ENCODE measurements around the gene SLC37A1. TPM values are rescaled to one million over a fixed set of nuclear protein-coding genes. Genes with fewer than 3 reads are reported as not detected.

SLC37A1 gene
- total and polyA plus RNA-seq, 4 donors = 2.0 to 7.2 (median 4.3) TPM

DNA sequence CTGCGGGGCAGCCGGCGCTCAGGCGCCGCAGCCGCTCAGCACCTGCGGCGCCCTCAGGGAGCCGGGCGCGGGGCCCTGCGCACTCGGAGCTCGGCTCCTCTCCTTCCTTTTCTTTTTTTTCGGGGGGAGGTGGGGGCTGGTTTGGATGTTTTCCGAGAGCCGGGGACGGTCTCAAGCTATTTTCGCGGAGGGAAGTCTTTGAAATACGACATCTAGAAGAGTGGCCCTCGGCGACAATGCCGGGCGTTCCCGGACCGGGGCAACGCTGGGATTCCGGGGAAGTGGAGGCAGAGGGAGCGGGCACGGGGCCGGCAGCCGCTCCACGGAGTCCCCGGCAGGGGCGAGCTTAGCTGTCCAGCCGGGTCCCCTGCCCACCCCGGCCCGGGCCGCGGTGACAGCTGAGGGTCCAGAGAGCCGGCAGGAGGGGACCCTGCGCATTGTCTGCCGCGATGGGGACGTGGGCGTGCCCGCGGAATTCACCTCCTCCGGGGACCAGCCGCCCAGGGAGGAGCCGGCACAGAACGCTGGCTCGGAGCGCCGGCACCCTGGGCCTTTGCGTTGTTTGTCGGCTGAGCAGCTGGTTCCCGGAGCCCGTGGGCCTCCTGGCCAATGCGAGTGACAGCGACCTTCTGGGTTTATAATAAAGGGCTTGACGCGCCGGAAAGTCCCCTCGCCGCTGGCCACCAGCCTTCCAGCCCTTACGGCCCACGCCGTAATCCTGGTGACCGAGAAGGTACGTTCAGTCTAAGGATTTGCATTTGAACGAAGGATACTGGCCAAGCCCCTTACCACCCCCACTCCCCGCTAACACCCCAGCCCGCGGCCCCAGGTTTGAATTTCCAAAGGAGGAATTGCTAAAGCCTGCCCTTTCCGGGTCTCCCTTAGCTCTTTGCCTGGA lies 582 bp downstream of the SLC37A1 start:
- H3K27ac ChIP-seq (ENCODE audit: low read depth in 1 of 2, low read length in 2 of 2) = peak overlapping the region; percentile 67 to 73
- H3K9ac ChIP-seq (ENCODE audit: low read depth in 1 of 2, low read length in 2 of 2) = peak overlapping the region; percentile 46 to 75
- TF ChIP-seq GABPA (IDR thresholded peaks at IDR 0.05 in 1 of 2, conservative IDR thresholded peaks at IDR 0.05 in 1 of 2) = no peak
- TF ChIP-seq HNF4G (IDR thresholded peaks at IDR 0.05) = no peak
- TF ChIP-seq FOXA1 (IDR thresholded peaks at IDR 0.05) = no peak
- no peak for TF ChIP-seq EGR1 (IDR thresholded peaks at IDR 0.05; ENCODE audit: low read depth in 2 of 2)
- no peak for TF ChIP-seq RXRA (IDR thresholded peaks at IDR 0.05)
- TF ChIP-seq NR2F2 (IDR thresholded peaks at IDR 0.05) = no peak
- TF ChIP-seq RAD21 (IDR thresholded peaks at IDR 0.05) = no peak
- TF ChIP-seq, protein P1, sequence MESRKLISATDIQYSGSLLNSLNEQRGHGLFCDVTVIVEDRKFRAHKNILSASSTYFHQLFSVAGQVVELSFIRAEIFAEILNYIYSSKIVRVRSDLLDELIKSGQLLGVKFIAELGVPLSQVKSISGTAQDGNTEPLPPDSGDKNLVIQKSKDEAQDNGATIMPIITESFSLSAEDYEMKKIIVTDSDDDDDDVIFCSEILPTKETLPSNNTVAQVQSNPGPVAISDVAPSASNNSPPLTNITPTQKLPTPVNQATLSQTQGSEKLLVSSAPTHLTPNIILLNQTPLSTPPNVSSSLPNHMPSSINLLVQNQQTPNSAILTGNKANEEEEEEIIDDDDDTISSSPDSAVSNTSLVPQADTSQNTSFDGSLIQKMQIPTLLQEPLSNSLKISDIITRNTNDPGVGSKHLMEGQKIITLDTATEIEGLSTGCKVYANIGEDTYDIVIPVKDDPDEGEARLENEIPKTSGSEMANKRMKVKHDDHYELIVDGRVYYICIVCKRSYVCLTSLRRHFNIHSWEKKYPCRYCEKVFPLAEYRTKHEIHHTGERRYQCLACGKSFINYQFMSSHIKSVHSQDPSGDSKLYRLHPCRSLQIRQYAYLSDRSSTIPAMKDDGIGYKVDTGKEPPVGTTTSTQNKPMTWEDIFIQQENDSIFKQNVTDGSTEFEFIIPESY (IDR thresholded peaks at IDR 0.05) = no peak
- TF ChIP-seq, protein P2, sequence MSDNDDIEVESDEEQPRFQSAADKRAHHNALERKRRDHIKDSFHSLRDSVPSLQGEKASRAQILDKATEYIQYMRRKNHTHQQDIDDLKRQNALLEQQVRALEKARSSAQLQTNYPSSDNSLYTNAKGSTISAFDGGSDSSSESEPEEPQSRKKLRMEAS (IDR thresholded peaks at IDR 0.05) = no peak
- TF ChIP-seq JUND (IDR thresholded peaks at IDR 0.05) = no peak
- TF ChIP-seq, protein P3, sequence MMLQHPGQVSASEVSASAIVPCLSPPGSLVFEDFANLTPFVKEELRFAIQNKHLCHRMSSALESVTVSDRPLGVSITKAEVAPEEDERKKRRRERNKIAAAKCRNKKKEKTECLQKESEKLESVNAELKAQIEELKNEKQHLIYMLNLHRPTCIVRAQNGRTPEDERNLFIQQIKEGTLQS (IDR thresholded peaks at IDR 0.05) = no peak
- TF ChIP-seq TAF1 (conservative IDR thresholded peaks at IDR 0.05) = no peak
- no peak for TF ChIP-seq YY1 (IDR thresholded peaks at IDR 0.05)
- TF ChIP-seq, protein P4, sequence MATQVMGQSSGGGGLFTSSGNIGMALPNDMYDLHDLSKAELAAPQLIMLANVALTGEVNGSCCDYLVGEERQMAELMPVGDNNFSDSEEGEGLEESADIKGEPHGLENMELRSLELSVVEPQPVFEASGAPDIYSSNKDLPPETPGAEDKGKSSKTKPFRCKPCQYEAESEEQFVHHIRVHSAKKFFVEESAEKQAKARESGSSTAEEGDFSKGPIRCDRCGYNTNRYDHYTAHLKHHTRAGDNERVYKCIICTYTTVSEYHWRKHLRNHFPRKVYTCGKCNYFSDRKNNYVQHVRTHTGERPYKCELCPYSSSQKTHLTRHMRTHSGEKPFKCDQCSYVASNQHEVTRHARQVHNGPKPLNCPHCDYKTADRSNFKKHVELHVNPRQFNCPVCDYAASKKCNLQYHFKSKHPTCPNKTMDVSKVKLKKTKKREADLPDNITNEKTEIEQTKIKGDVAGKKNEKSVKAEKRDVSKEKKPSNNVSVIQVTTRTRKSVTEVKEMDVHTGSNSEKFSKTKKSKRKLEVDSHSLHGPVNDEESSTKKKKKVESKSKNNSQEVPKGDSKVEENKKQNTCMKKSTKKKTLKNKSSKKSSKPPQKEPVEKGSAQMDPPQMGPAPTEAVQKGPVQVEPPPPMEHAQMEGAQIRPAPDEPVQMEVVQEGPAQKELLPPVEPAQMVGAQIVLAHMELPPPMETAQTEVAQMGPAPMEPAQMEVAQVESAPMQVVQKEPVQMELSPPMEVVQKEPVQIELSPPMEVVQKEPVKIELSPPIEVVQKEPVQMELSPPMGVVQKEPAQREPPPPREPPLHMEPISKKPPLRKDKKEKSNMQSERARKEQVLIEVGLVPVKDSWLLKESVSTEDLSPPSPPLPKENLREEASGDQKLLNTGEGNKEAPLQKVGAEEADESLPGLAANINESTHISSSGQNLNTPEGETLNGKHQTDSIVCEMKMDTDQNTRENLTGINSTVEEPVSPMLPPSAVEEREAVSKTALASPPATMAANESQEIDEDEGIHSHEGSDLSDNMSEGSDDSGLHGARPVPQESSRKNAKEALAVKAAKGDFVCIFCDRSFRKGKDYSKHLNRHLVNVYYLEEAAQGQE (IDR thresholded peaks at IDR 0.05) = no peak
- TF ChIP-seq FOXA2 (IDR thresholded peaks at IDR 0.05) = no peak
- TF ChIP-seq HNF4A (conservative IDR thresholded peaks at IDR 0.05) = no peak
- no peak for TF ChIP-seq SP1 (IDR thresholded peaks at IDR 0.05)
- TF ChIP-seq, protein P5, sequence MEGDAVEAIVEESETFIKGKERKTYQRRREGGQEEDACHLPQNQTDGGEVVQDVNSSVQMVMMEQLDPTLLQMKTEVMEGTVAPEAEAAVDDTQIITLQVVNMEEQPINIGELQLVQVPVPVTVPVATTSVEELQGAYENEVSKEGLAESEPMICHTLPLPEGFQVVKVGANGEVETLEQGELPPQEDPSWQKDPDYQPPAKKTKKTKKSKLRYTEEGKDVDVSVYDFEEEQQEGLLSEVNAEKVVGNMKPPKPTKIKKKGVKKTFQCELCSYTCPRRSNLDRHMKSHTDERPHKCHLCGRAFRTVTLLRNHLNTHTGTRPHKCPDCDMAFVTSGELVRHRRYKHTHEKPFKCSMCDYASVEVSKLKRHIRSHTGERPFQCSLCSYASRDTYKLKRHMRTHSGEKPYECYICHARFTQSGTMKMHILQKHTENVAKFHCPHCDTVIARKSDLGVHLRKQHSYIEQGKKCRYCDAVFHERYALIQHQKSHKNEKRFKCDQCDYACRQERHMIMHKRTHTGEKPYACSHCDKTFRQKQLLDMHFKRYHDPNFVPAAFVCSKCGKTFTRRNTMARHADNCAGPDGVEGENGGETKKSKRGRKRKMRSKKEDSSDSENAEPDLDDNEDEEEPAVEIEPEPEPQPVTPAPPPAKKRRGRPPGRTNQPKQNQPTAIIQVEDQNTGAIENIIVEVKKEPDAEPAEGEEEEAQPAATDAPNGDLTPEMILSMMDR (IDR thresholded peaks at IDR 0.05; ENCODE audit: low read depth, low read length, missing input control) = no peak
- H3K4me1 ChIP-seq (ENCODE audit: control insufficient read depth in 4 of 4, insufficient read depth in 4 of 4, low read length in 3 of 4) = peaks cover 0 to 17% (median 7%) of the 10 kb centered on the region in 4 donors
- WGBS = under 1% methylated on average over 77 of the region's 77 CpGs
- H3K9me3 ChIP-seq (ENCODE audit: control insufficient read depth in 4 of 4, low read length in 3 of 4) = no peaks in the 10 kb centered on the region
- DNase-seq (ENCODE audit: low spot score) = no peak
- H3K27me3 ChIP-seq (ENCODE audit: control insufficient read depth in 4 of 4, insufficient read depth in 4 of 4, low read length in 3 of 4) = no peaks in the 10 kb centered on the region
- H3K4me3 ChIP-seq (ENCODE audit: low read depth in 1 of 3, low read length in 3 of 3) = peak overlapping the region; percentile 63 to 91 (median 86)
- H3K36me3 ChIP-seq (ENCODE audit: control insufficient read depth in 4 of 4, insufficient read depth in 3 of 4, low read depth in 1 of 4, low read length in 3 of 4) = peaks cover 0 to 8% (median 3%) of the 10 kb centered on the region in 4 donors

Data from liver (tissue), 9 donors.